ENCODE measurements around the gene VWA3B.
"Not testable (repeated sequence)": the region's sequence is repeated elsewhere in the genome, so short reads cannot be mapped to it uniquely, and the experiment has no call there.

The VWA3B gene

GRCh38 chr2:98298683-98299164 lies 211.8 kb downstream of the VWA3B start:
- Histone ChIP-seq H3K36me3 (ENCODE audit: control insufficient read depth, insufficient read depth, low read length) (no peaks in the 10 kb centered on the region), H3K4me3 (ENCODE audit: low read length) (no peak overlapping the region), H3K9me3 (ENCODE audit: control insufficient read depth, low read length) (no peaks in the 10 kb centered on the region), H3K9ac (ENCODE audit: low read length) (no peak overlapping the region), H3K27me3 (ENCODE audit: control insufficient read depth, insufficient read depth, low read length) (no peaks in the 10 kb centered on the region), H3K4me1 (ENCODE audit: control insufficient read depth, insufficient read depth, low read length) (peaks cover 45% of the 10 kb centered on the region)

DNA sequence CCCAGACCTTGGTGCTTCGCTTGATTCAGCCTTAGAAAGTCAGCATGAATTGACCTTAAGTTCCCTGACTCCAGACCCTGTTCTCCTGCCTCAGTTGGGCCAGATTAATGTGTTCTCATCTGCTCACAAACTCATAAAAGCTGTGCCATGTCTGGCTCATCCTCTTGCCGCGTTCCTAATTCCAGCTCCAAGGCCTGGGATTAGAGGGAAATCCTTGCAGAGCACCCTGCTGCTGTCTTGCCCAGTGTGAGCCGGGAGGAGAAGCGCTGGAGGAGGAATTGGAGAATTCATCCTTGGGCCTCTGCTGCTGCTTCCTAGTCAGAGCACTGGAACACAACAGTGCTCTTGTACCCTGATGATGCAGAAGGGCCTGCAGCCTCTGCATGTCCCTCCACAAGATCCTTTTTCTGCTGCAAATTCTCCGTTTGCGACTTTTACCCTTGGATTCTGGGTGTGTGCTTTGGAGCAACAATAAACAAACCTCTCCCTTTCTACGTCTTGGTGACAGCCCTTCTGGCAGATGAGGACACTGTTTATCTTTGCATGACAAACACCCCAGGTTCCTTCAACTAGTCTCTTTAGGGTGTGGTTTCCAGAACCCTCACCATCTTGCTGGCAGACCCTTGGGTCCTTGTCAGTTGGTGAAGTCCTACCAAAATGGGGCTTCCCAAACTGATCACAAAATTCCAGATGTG lies 212.4 kb downstream of the VWA3B start:
- Histone ChIP-seq H3K36me3 (ENCODE audit: control insufficient read depth, insufficient read depth, low read length) (no peaks in the 10 kb centered on the region), H3K4me3 (ENCODE audit: low read length) (no peak overlapping the region), H3K9me3 (ENCODE audit: control insufficient read depth, low read length) (no peaks in the 10 kb centered on the region), H3K27me3 (ENCODE audit: control insufficient read depth, insufficient read depth, low read length) (no peaks in the 10 kb centered on the region), H3K4me1 (ENCODE audit: control insufficient read depth, insufficient read depth, low read length) (peaks cover 39% of the 10 kb centered on the region), H3K9ac (ENCODE audit: low read length) (no peak overlapping the region)

- Histone ChIP-seq H3K36me3 (ENCODE audit: control insufficient read depth, insufficient read depth, low read length) (no peaks in the 10 kb centered on the region), H3K4me1 (ENCODE audit: control insufficient read depth, insufficient read depth, low read length) (peaks cover 29% of the 10 kb centered on the region), H3K27me3 (ENCODE audit: control insufficient read depth, insufficient read depth, low read length) (no peaks in the 10 kb centered on the region), H3K9me3 (ENCODE audit: control insufficient read depth, low read length) (no peaks in the 10 kb centered on the region), H3K9ac (ENCODE audit: low read length) (no peak overlapping the region), H3K4me3 (ENCODE audit: low read length) (no peak overlapping the region)
Measured at GRCh38 chr2:98300141-98300874, 213.3 kb downstream of the VWA3B start.

DNA sequence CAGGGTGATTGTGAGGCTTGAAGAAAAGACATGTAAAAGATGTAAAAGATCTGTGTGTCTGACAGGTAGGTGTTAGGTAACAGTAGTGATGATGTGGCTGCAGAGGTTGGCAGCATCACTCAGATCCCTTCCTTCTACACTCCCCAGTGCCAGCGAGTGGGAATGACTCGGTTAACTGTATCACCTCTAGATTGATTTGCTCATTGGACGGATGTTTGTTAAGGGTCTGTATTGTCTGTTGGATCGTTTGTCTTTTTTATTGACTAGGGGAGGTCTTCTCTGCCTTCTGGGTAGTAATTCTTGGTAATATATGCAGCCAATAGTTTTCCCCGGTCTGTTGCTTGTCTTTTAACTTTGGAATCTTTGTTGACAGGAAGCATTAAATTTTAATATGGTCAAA lies 214.5 kb downstream of the VWA3B start:
- no peaks in the 10 kb centered on the region for H3K27me3 ChIP-seq (ENCODE audit: control insufficient read depth, insufficient read depth, low read length)

DNA sequence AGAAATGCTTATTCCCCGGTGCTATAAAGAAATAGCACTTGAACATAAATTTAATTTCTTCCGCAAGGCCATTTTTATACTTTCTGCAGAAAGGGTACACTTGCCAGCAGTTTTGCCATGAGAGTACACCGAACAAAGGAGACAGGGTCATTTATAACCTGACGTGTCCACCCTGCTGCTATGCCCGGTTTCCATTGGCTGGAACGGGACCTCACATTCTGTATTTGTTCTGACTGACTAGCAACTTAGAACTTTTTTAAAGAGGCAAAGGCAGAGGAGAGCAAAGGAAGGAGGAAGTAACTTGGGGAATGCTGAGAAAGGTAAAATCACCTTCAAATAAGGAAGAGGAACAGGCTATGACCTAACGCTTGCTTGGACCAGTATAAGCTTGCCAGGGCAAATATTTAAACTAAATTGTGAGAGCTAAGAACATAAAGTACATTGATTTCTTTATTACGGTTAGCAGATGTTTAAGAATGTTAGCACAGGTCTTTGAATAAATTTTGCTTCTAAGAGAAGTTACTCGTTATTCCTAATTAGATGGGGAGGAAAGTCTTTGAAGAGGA lies 220.2 kb downstream of the VWA3B start:
- not testable (repeated sequence) for H3K27me3 ChIP-seq (ENCODE audit: control insufficient read depth, insufficient read depth, low read length); H3K36me3 ChIP-seq (ENCODE audit: control insufficient read depth, insufficient read depth, low read length); H3K9ac ChIP-seq (ENCODE audit: low read length); H3K4me3 ChIP-seq (ENCODE audit: low read length); H3K9me3 ChIP-seq (ENCODE audit: control insufficient read depth, low read length)
- peaks cover 18% of the 10 kb centered on the region for H3K4me1 ChIP-seq (ENCODE audit: control insufficient read depth, insufficient read depth, low read length)

More for the DNA sequence above, 214.5 kb downstream of the VWA3B start:
- Histone ChIP-seq H3K4me1 (ENCODE audit: control insufficient read depth, insufficient read depth, low read length) (peaks cover 20% of the 10 kb centered on the region), H3K9ac (ENCODE audit: low read length) (no peak overlapping the region), H3K36me3 (ENCODE audit: control insufficient read depth, insufficient read depth, low read length) (no peaks in the 10 kb centered on the region), H3K4me3 (ENCODE audit: low read length) (no peak overlapping the region), H3K9me3 (ENCODE audit: control insufficient read depth, low read length) (no peaks in the 10 kb centered on the region)

DNA sequence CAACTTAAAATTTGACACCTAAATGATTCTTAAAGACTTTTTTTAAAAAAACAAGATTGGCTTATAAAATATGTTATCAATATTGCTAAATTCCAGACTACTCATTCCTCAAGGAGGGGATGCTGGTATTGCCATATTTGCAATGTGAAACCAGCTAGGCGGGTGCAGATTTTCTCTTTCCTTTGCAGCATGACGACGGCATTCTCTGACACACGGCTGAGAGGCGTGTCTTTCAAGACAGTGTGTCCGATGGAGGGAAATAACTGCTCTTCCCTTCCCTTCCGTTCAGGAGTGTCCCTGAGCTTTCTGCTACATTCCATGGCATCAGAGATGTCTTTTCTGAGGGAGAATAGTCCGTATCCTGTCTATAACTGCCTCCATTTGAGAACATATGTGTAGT lies 221.1 kb downstream of the VWA3B start:
- Histone ChIP-seq H3K4me3 (ENCODE audit: low read length) (no peak overlapping the region), H3K4me1 (ENCODE audit: control insufficient read depth, insufficient read depth, low read length) (peaks cover 18% of the 10 kb centered on the region), H3K36me3 (ENCODE audit: control insufficient read depth, insufficient read depth, low read length) (no peaks in the 10 kb centered on the region), H3K27me3 (ENCODE audit: control insufficient read depth, insufficient read depth, low read length) (no peaks in the 10 kb centered on the region), H3K9me3 (ENCODE audit: control insufficient read depth, low read length) (no peaks in the 10 kb centered on the region), H3K9ac (ENCODE audit: low read length) (no peak overlapping the region)

GRCh38 chr2:98308532-98308931 lies 221.6 kb downstream of the VWA3B start:
- no peak overlapping the region for H3K4me3 ChIP-seq (ENCODE audit: low read length)
- no peak overlapping the region for H3K9ac ChIP-seq (ENCODE audit: low read length)
- no peaks in the 10 kb centered on the region for H3K27me3 ChIP-seq (ENCODE audit: control insufficient read depth, insufficient read depth, low read length)
- H3K4me1 ChIP-seq (ENCODE audit: control insufficient read depth, insufficient read depth, low read length) = peaks cover 18% of the 10 kb centered on the region
- H3K36me3 ChIP-seq (ENCODE audit: control insufficient read depth, insufficient read depth, low read length) = no peaks in the 10 kb centered on the region
- H3K9me3 ChIP-seq (ENCODE audit: control insufficient read depth, low read length) = no peaks in the 10 kb centered on the region

DNA sequence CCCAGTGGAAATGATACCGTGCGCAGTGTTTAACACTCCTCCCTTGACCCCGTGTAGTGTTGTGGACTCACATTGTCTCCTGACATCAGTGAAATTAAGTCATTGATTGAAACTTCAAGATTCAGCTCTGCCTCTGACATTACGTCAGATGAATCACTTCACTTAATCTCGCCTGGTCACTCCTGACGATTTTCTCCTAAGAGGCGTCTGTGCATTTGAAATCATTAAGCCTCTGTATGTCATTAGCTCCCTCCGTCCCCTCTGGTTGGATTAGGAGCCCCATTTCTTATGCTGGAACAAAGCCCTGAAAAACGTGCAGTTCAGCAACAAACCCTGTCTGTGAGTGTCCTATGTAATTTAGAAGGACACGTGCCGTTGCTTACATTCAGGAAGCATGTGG lies 222.6 kb downstream of the VWA3B start:
- H3K36me3 ChIP-seq (ENCODE audit: control insufficient read depth, insufficient read depth, low read length) = no peaks in the 10 kb centered on the region
- no peak overlapping the region for H3K4me3 ChIP-seq (ENCODE audit: low read length)
- no peak overlapping the region for H3K9ac ChIP-seq (ENCODE audit: low read length)
- no peaks in the 10 kb centered on the region for H3K9me3 ChIP-seq (ENCODE audit: control insufficient read depth, low read length)
- H3K4me1 ChIP-seq (ENCODE audit: control insufficient read depth, insufficient read depth, low read length) = peaks cover 18% of the 10 kb centered on the region
- H3K27me3 ChIP-seq (ENCODE audit: control insufficient read depth, insufficient read depth, low read length) = no peaks in the 10 kb centered on the region

GRCh38 chr2:98310010-98310409 lies 223.0 kb downstream of the VWA3B start:
- Histone ChIP-seq H3K4me3 (ENCODE audit: low read length) (no peak overlapping the region), H3K9ac (ENCODE audit: low read length) (no peak overlapping the region), H3K9me3 (ENCODE audit: control insufficient read depth, low read length) (no peaks in the 10 kb centered on the region), H3K4me1 (ENCODE audit: control insufficient read depth, insufficient read depth, low read length) (peaks cover 18% of the 10 kb centered on the region), H3K27me3 (ENCODE audit: control insufficient read depth, insufficient read depth, low read length) (no peaks in the 10 kb centered on the region), H3K36me3 (ENCODE audit: control insufficient read depth, insufficient read depth, low read length) (no peaks in the 10 kb centered on the region)

GRCh38 chr2:98311090-98311489 lies 224.1 kb downstream of the VWA3B start:
- Histone ChIP-seq H3K9ac (ENCODE audit: low read length) (no peak overlapping the region), H3K36me3 (ENCODE audit: control insufficient read depth, insufficient read depth, low read length) (no peaks in the 10 kb centered on the region), H3K4me3 (ENCODE audit: low read length) (no peak overlapping the region), H3K4me1 (ENCODE audit: control insufficient read depth, insufficient read depth, low read length) (peaks cover 18% of the 10 kb centered on the region), H3K27me3 (ENCODE audit: control insufficient read depth, insufficient read depth, low read length) (no peaks in the 10 kb centered on the region), H3K9me3 (ENCODE audit: control insufficient read depth, low read length) (no peaks in the 10 kb centered on the region)

DNA sequence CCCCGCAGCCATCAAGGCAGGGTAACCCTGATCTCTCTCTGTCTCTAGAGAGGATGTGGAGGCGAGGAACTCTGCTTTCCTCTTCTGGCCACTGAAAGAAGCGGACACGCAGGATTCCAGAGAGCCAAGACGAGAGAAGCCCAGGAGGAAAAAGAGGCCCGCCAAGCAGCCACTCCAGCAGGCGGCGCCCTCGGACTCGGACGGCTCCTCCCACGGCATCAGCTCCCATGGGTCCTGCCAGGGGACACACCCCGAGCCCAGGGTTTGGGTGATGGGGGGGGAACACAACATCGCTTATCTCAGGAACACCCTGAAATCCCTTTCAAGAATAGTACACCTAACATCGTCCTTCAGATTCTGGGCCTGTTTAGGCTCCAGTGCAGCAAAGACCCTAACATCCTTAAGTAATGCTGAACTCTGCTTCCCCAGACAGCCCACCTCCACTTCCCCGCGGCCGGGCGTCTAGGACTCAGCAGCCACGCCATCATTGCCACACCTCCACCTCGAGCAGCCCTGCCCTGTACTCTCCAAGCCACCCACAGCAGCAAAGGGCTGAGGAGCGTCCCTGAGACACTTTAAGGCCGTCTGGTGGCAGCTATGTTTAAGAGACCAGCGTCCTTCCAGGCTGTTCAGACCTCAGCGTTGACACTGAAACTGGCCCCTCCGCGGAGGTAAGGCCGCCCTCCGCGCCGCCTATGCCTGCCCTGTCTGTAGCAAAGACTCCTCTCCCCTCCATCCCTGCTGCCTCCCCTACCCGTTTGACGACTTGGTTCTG lies 225.0 kb downstream of the VWA3B start:
- Histone ChIP-seq H3K27me3 (ENCODE audit: control insufficient read depth, insufficient read depth, low read length) (no peaks in the 10 kb centered on the region), H3K36me3 (ENCODE audit: control insufficient read depth, insufficient read depth, low read length) (no peaks in the 10 kb centered on the region), H3K9me3 (ENCODE audit: control insufficient read depth, low read length) (no peaks in the 10 kb centered on the region), H3K9ac (ENCODE audit: low read length) (no peak overlapping the region), H3K4me1 (ENCODE audit: control insufficient read depth, insufficient read depth, low read length) (peaks cover 13% of the 10 kb centered on the region), H3K4me3 (ENCODE audit: low read length) (no peak overlapping the region)

Data from mucosa of stomach (tissue), 1 donor.